Lower lobe of right lung (tissue), 2 donors: ENCODE results near the gene IL15. TPM values are rescaled to one million over a fixed set of nuclear protein-coding genes. Genes with fewer than 3 reads are reported as not detected.
A peak's percentile ranks its signal among the peaks of the same experiment; 100 is the strongest.

Experiments
- ATAC-seq, 2 donors: fragments of 200-7000 bp; cut with Tn5 transposase; one replicate each; pipeline ENCODE4 v1.9.1; 2020 to 2022; ENCODE audit warnings: mild to moderate bottlenecking in 2 of 2, moderate library complexity in 2 of 2
- DNase-seq: peaks from one replicate; pipeline ENCODE4 v3.0.0-alpha.2; 2020
- H3K27ac ChIP-seq: fragments of 200-600 bp; one replicate; pipeline ENCODE4 v1.8.0; 2022
- H3K27me3 ChIP-seq: fragments of 200-600 bp; one replicate; pipeline ENCODE4 v1.8.0; 2022; ENCODE audit warnings: low read depth
- H3K36me3 ChIP-seq: fragments of 200-600 bp; one replicate; pipeline ENCODE4 v1.8.0; 2022; ENCODE audit warnings: mild to moderate bottlenecking
- H3K4me1 ChIP-seq: fragments of 200-600 bp; one replicate; pipeline ENCODE4 v1.8.0; 2022
- H3K4me3 ChIP-seq: fragments of 200-600 bp; one replicate; pipeline ENCODE4 v1.8.0; 2022; ENCODE audit warnings: mild to moderate bottlenecking
- H3K9me3 ChIP-seq: fragments of 200-600 bp; one replicate; pipeline ENCODE4 v1.8.0; 2022
- intact Hi-C: fragments of 100-400 bp; cut with DNase I; formaldehyde crosslinking; loops from one replicate; pipeline ENCODE4 v1.11.0; 2022
- total RNA-seq: library from RNA; stranded (reverse); fragmentation: NEBNext Ultra II Directional; extraction: Animal tissue kit (Norgen Biotek cat#: 25700); gene quantifications from one replicate; pipeline ENCODE4 v1.2.1, GENCODE V29; 2021
- TF ChIP-seq, protein P1 (sequence below): fragments of 200-600 bp; IDR thresholded peaks from one replicate; pipeline ENCODE4 v1.8.0; 2022; ENCODE audit warnings: antibody characterized with exemption, mild to moderate bottlenecking
- donor health status: DM: no; HTN: yes; CAD: no; lungs with severe emphysema.

Gene IL15
- total RNA-seq, 1 donor from 2014 or later: 9.7 TPM

DNA sequence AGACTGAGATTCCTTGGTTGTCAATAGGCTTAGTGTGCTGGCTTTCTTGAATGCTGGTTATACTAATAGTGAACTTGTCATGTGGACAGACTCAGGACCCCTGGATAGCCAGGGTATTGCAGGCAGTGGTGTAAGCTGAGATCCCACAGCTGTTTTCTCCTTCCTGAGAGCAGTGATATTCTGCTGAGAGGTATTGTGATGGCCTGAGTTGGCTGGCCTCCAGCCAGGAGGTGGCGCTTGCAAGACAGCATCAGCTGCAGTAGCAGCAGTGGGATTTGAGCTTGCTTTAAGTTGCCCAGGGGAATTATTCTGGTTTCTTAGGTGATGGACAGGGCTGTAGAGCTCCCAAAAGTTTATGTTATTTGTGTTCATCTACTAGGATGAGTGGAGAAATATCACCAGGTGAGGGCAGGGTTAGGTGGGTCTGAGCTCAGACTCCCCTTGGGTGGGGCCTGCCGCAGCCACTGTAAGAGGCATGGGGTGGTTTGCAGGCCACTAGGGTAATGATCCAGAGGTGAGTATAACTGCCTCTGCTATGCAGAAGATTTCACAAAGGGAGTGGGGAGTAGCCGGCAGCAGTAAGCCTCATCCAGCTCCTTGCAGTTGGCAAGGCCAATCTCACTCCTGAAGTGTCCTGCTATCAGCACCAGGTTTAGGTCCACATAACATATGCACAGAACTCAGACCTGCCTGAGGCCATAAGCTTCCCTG lies 66.2 kb downstream of the IL15 start:
- Histone ChIP-seq H3K27me3 (no peaks in the 10 kb centered on the region), H3K9me3 (peaks cover 12% of the 10 kb centered on the region), H3K36me3 (no peaks in the 10 kb centered on the region), H3K4me3 (no peak overlapping the region), H3K4me1 (no peaks in the 10 kb centered on the region), H3K27ac (no peak overlapping the region)
- DNase-seq (no peak), ATAC-seq (peak in 1 of 2 donors; percentile 25)
- intact Hi-C loops: no loop called here
- TF ChIP-seq, protein P1, sequence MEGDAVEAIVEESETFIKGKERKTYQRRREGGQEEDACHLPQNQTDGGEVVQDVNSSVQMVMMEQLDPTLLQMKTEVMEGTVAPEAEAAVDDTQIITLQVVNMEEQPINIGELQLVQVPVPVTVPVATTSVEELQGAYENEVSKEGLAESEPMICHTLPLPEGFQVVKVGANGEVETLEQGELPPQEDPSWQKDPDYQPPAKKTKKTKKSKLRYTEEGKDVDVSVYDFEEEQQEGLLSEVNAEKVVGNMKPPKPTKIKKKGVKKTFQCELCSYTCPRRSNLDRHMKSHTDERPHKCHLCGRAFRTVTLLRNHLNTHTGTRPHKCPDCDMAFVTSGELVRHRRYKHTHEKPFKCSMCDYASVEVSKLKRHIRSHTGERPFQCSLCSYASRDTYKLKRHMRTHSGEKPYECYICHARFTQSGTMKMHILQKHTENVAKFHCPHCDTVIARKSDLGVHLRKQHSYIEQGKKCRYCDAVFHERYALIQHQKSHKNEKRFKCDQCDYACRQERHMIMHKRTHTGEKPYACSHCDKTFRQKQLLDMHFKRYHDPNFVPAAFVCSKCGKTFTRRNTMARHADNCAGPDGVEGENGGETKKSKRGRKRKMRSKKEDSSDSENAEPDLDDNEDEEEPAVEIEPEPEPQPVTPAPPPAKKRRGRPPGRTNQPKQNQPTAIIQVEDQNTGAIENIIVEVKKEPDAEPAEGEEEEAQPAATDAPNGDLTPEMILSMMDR: no peak

DNA sequence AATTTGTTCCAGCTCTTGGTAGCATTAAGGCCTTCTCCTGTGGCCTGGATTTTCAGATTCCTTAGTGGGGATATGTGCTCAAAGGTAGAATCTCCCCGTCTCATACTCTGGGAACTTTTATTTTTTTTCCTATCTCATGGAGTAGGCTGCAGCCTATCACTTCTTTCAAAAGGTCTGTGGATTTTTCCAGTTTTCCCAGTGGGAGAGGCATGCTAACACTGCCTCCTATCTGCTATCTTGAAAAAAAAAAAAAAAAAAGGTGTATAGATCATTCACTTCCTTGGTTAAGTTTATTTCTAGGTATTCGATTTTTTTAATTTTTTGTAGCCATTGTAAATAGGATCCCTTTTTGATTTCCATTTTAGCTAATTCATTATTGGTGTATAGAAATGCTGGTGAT lies 67.1 kb downstream of the IL15 start:
- TF ChIP-seq, protein P1: no peak
- Histone ChIP-seq H3K27ac (no peak overlapping the region), H3K9me3 (peaks cover 12% of the 10 kb centered on the region), H3K4me1 (no peaks in the 10 kb centered on the region), H3K36me3 (no peaks in the 10 kb centered on the region), H3K27me3 (no peaks in the 10 kb centered on the region), H3K4me3 (no peak overlapping the region)
- ATAC-seq: no peak
- intact Hi-C loops: no loop called here
- no peak for DNase-seq

DNA sequence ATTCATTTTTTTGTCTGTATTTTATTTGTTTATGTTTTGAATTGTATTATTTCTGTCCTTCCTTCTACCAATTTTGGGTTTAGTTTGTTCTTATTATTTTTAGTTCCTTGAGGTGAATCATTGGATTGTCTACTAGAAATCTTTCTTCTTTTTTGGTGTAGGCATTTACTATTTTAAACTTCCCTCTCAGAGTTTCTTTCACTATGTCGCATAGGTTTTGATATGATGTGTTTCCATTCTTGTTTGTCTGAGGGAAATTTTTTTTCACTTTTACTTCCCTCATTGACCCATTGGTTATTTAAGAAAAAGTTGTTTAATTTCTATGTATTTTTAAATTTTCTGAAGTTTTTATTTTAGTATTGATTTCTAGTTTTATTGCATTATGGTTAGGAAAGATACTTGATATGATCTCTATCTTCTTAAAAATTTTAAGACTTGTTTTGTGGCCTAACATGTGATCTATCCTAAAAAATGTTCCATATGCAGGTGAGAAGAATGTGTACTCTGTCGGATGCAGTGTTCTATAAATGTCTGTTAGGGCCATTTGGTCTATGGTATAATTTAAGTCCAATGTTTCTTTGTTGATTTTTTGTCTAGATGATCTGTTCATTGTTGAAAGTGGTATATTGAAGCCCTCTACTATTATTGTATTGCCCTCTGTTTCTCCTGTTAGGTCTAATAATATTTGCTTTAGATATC lies 68.8 kb downstream of the IL15 start:
- no peak overlapping the region for H3K27ac ChIP-seq
- H3K4me1 ChIP-seq: no peaks in the 10 kb centered on the region
- peaks cover 12% of the 10 kb centered on the region for H3K9me3 ChIP-seq
- DNase-seq: no peak
- ATAC-seq: no peak
- intact Hi-C loops: no loop called here
- no peaks in the 10 kb centered on the region for H3K36me3 ChIP-seq
- no peak overlapping the region for H3K4me3 ChIP-seq
- TF ChIP-seq, protein P1: no peak
- no peaks in the 10 kb centered on the region for H3K27me3 ChIP-seq

DNA sequence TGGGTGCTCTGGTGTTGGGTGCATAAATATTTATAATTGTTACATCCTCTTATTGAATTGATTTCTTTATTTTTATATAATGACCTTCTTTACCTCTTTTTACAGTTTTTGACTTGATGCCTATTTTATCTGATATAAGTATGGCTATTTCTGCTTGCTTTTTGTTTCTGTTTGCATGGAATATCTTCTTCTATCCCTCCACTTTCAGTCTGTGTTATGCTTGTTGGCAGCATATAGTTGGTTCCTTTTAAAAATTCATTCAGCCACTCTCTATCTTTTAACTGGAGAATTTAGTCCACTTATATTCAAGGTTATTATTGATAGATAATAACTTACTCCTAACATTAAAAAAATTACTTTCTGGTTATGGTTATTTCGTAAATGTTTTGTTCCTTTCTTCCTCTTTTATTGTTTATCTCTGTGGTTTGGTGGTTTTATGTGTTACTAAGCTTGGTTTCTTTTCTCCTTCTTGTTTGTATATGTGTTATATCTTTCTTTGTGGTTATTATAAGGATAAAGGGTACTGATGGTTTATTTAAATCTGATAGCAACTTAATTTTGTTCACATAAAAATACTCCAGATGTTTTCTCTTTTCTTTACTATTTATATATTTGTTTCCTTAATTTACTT lies 69.5 kb downstream of the IL15 start:
- Histone ChIP-seq H3K9me3 (peaks cover 12% of the 10 kb centered on the region), H3K27me3 (no peaks in the 10 kb centered on the region), H3K27ac (no peak overlapping the region), H3K4me1 (no peaks in the 10 kb centered on the region), H3K36me3 (no peaks in the 10 kb centered on the region), H3K4me3 (no peak overlapping the region)
- TF ChIP-seq, protein P1: no peak
- ATAC-seq (no peak), DNase-seq (no peak)
- intact Hi-C loops: no loop called here

DNA sequence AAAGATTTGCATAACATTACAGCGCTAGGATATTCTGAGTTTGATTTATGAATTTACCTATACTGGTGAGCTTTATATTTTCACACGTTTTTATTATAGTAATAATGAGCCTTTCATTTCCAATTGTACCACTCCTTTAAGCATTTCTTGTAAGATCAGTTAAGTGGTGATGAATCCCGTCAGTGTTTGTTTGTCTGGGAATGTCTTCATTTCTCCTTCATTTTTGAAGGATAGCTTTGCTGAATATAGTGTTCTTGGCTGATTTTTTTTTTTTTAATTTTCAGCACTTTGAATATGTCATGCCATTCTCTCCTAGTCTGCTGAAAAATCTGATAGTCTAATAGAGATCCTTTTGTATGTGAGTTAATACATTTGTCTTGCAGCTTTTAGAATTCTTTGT lies 70.1 kb downstream of the IL15 start:
- H3K27ac ChIP-seq: no peak overlapping the region
- H3K27me3 ChIP-seq: no peaks in the 10 kb centered on the region
- ATAC-seq: no peak
- H3K4me3 ChIP-seq: no peak overlapping the region
- H3K36me3 ChIP-seq: no peaks in the 10 kb centered on the region
- TF ChIP-seq, protein P1: no peak
- no peak for DNase-seq
- no peaks in the 10 kb centered on the region for H3K4me1 ChIP-seq
- intact Hi-C loops: no loop called here
- peaks cover 12% of the 10 kb centered on the region for H3K9me3 ChIP-seq
